HG03159 (cell line): ENCODE measurements around the gene ELOVL1.
"Not testable (repeated sequence)": the region's sequence is repeated elsewhere in the genome, so short reads cannot be mapped to it uniquely, and the experiment has no call there.

Source experiments
- ATAC-seq: cut with Tn5 transposase; IDR thresholded peaks from one replicate; pipeline ENCODE4 v1.9.1; 2021; ENCODE audit warnings: mild to moderate bottlenecking, moderate library complexity; ENCODE audit not compliant: unreplicated experiment

ELOVL1 gene

GRCh38 chr1:43367904-43368645 is at the start of gene ELOVL1:
TSS of gene ELOVL1 (minus strand) at chr1:43368011. CDS start at chr1:43365609, 2,402 bp downstream.
- peak; percentile 77 for ATAC-seq

GRCh38 chr1:43415901-43416300 is 48.1 kb upstream of the ELOVL1 start:
- ATAC-seq: no peak

GRCh38 chr1:43414634-43415223 is 46.9 kb upstream of the ELOVL1 start:
- ATAC-seq: no peak

- not testable (repeated sequence) for ATAC-seq
Measured at GRCh38 chr1:43413426-43413825, 45.6 kb upstream of the ELOVL1 start.

- no peak for ATAC-seq
Measured at GRCh38 chr1:43410571-43410970, 42.8 kb upstream of the ELOVL1 start.

GRCh38 chr1:43405876-43406234 is 38.0 kb upstream of the ELOVL1 start:
- no peak for ATAC-seq

- ATAC-seq: no peak
Measured at GRCh38 chr1:43405219-43405875, 37.5 kb upstream of the ELOVL1 start.

GRCh38 chr1:43404353-43404752 is 36.5 kb upstream of the ELOVL1 start:
- ATAC-seq: no peak

- no peak for ATAC-seq
Measured at GRCh38 chr1:43402089-43402865, 34.5 kb upstream of the ELOVL1 start.

- ATAC-seq: not testable (repeated sequence)
Measured at GRCh38 chr1:43400441-43400840, 32.6 kb upstream of the ELOVL1 start.

- no peak for ATAC-seq
Measured at GRCh38 chr1:43398227-43398626, 30.4 kb upstream of the ELOVL1 start.

GRCh38 chr1:43396059-43396458 is 28.2 kb upstream of the ELOVL1 start:
- no peak for ATAC-seq

- no peak for ATAC-seq
Measured at GRCh38 chr1:43395523-43395922, 27.7 kb upstream of the ELOVL1 start.

- no peak for ATAC-seq
Measured at GRCh38 chr1:43392702-43393101, 24.9 kb upstream of the ELOVL1 start.

- ATAC-seq: peak; percentile 86
Measured at GRCh38 chr1:43389326-43390313, 21.8 kb upstream of the ELOVL1 start, which contains the start of the genes MED8 and SZT2. TSS of gene MED8 (minus strand) at chr1:43389800. CDS start at chr1:43389764, 36 bp downstream. TSS of gene SZT2 (plus strand) at chr1:43389899. CDS start at chr1:43389969, 70 bp downstream.

GRCh38 chr1:43388613-43389012 is 20.8 kb upstream of the ELOVL1 start:
- no peak for ATAC-seq

GRCh38 chr1:43387976-43388599 is 20.3 kb upstream of the ELOVL1 start:
- no peak for ATAC-seq

GRCh38 chr1:43386676-43387075 is 18.9 kb upstream of the ELOVL1 start:
- no peak for ATAC-seq

- ATAC-seq: no peak
Measured at GRCh38 chr1:43383449-43383848, 15.6 kb upstream of the ELOVL1 start.
